HG03066 (cell line): Measurements from ENCODE around the gene RNPEPL1.
"Not testable (repeated sequence)": the region's sequence is repeated elsewhere in the genome, so short reads cannot be mapped to it uniquely, and the experiment has no call there.

ENCODE experiments used
- ATAC-seq: cut with Tn5 transposase; IDR thresholded peaks from one replicate; pipeline ENCODE4 v1.9.1; 2021; ENCODE audit warnings: low read depth; ENCODE audit not compliant: unreplicated experiment

The RNPEPL1 gene, protein sequence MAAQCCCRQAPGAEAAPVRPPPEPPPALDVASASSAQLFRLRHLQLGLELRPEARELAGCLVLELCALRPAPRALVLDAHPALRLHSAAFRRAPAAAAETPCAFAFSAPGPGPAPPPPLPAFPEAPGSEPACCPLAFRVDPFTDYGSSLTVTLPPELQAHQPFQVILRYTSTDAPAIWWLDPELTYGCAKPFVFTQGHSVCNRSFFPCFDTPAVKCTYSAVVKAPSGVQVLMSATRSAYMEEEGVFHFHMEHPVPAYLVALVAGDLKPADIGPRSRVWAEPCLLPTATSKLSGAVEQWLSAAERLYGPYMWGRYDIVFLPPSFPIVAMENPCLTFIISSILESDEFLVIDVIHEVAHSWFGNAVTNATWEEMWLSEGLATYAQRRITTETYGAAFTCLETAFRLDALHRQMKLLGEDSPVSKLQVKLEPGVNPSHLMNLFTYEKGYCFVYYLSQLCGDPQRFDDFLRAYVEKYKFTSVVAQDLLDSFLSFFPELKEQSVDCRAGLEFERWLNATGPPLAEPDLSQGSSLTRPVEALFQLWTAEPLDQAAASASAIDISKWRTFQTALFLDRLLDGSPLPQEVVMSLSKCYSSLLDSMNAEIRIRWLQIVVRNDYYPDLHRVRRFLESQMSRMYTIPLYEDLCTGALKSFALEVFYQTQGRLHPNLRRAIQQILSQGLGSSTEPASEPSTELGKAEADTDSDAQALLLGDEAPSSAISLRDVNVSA

DNA sequence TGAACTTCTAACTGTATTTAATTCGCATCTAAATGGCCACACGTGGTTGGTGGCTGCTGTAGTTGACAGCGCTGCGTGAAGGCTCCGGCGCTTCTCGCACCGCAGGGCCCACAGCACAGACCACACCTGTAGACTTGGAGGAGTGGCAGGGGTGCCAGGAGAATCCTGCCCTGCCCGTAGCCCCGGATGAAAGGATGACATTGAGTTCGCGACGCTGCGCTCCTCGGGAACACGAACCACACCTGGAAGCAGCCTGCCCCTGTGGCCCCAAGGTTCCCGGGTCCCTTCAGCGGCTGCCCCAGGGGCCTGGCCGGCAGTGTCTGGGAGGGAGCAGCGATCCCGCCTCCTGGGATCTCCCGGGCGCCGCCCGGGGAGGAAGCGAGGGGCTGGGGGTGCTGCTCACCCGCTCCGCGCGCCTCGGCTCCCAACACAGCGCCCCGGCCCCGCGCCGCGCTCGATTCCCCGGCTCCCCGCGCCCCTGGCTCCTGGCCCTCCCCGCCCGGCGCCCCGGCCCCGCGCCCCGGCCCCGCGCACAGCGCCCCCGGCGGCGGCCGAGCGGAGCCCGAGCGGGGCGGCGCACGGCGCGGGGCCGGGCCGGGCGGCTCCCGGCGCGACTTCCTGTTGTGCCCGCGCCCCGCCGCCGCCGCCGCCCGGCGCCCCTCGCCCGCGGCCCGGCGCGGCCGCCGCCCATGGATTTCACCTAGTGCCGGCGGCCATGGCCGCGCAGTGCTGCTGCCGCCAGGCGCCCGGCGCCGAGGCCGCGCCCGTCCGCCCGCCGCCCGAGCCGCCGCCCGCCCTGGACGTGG lies at the start of gene RNPEPL1:
Gene RNPEPL1, plus strand, starts transcription at position 613 of the 806 bp plus-strand sequence. Its CDS starts 103 bp downstream, at position 716.
- ATAC-seq, result no peak

DNA sequence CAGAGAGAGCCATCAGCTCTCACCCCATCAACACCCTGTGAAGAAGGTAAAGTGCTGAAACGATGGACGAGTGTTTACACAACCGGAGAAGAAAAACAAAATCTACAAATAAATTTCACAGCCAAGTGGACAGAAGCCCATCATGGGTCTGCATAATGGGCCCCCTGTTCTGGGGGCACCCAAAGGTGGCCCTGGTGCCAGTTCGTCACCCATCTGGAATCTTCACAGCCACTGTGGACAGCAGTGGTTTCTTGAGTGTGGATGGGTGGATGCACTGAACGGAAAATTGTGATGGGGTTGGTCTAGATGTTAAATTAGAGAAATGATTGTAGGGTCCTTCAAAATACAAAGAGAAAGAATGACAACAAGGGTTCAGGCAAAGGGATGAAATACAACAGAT lies 49.3 kb upstream of the RNPEPL1 start:
- ATAC-seq, result no peak

DNA sequence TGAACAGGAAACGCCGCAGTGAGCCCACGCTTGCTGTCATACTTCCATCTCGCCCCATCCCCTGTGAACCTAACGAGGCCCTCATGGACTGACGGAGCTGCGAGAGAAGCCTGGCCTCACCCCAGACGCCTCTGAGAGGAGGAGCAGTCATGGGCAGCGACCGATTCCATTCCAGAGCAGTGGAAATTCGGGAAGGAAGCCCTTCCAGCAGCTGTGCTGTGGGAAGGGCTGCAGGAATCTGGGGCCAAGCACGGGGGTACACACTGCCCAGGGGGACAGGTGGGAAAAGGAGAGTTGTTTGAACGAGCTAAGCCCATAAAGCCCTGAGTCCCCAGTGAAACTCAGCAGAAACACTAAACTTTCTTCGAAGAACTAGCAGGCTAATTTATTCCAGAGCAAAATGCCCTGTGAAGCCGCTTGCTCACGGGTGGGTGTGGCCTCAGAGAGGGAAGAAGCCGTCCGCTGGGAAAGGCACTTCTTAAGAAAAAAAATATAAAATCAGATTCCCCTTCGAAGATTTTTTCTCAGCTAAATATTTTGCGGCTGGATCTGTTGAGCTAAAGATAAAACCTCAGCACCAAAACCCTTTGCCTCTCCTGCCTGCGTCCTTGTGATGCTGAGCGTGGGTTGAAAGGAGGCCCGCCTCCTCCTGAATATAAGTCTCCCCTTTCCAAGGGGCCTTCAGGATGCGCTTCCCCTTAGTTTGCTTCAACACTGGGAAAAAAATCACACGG lies 48.7 kb upstream of the RNPEPL1 start:
- ATAC-seq, result no peak

DNA sequence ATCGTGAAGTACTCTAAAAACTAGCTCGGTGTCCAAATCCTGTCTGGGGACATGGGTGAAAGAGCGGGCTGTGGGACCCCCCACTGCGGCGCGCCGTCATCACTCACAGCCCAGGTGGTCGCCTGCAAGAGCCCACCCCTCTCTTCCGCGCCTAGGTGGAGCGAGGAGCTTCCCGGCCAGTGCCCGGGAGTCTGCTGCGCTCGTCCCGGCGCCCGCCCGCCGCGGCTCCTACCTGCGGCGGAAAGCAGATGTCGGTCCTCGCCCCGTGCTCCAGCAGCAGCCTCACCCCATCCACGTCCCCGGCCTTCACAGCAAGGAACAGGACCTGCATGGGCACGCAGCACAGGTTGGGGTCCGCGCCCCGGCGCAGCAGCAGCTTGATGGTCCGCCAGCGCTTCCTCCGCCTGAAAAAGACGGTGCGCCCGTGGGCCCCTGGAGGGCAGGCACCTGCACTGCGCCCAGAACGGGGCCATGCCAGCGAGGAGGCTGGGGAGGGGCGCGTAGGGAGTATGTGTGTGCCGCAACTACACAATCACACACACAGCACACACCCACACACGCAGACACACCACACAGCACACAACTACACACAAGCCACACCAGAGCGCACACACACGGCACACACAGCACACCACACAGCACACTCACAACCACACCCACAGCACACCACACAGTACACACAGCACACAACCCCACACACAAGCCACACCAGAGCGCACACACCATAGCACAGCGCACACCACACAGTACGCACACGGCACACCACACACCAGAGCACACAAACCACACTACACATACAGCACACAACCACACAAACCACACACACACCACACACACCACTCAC lies 47.9 kb upstream of the RNPEPL1 start:
- no peak for ATAC-seq

DNA sequence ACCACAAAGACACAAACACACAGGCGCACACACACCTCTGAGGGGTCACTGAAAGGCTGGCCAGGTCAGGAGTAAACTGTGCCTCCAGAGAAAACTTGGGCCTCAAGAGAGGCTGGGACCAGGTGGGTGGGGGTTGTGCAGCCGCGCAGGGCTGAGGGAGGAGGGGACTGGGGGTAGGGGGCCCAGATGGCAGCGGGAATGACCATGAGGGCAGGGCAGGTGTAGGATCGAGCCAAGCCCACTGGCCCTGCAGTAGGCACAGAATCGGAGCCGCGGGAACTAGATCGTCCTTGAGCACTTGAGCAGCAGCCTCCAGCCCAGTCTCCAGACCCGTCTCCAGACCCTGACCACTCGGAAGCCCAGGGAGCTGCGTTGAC lies 47.3 kb upstream of the RNPEPL1 start:
- ATAC-seq, result no peak

DNA sequence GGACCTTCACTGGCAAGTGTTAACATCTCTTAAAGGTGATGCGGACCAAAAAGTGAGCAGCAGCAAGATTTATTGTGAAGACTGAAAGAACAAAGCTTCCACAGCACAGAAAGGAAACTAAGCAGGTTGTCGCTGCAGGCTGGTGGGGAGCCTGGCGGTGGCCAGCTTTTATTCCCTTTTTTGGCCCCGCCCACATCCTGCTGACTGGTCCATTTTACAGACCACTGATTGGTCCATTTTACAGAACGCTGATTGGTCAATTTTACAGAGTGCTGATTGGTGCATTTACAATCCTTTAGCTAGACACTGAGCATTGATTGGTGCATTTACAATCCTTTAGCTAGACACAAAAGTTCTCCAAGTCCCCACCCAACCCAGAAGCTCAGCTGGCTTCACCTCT lies 46.4 kb upstream of the RNPEPL1 start:
- not testable (repeated sequence) for ATAC-seq

DNA sequence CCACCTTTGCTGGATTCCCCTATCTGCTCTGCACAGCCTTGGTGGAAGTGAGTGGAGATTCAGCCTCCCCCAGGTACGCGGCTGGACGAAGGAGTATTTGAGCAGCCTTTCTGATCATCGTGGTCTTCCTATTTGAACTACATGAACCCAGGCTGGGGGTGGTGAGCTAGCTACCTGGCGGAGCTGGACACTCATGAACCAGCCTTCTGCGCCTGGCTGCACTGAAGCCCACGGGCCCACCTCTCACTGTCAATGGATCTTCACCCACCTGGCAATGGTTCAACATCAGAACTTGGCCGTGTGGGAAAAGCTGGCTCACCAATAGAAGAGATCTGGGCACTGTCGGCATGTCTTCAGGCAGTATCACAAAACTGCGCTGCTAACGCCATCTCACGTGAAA lies 45.9 kb upstream of the RNPEPL1 start:
- ATAC-seq, result no peak

DNA sequence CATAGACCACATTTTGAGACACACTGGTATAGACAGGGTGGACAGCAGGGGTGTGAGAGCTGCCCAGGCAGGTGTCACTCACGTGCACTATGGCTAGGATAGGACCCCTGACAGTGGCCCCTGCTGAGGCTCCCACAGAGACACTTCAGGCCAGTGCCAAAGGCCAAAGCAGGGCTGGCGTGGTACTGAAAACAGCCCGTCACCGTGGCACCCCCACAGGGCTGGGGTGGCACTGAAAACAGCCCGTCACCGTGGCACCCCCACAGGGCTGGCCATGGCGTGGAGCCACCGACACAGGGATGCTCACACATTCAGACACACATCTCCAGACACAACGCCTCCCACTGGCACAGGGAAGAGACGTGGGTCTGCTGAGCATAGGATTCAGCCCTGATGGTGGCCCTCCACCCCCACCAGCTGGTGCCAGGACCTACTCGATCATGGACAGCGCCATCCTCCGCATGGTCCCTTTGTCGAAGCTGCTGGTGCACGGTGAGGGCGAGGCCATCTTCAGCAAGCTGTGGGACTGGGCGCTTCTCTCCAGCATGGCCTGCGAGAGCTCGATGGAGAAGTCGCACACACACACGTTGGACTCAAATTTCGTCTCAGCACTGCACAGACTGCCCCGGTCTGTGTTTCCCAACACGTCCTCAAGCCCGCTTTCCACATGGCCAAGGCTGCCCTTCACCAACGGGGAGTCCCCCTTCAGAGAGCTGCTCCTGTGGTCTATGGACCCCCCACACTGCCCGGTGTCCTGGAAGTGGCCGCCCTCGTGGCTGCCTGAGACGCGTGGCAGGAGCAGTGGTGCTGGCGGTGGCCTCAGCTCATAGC lies 44.6 kb upstream of the RNPEPL1 start:
- no peak for ATAC-seq

DNA sequence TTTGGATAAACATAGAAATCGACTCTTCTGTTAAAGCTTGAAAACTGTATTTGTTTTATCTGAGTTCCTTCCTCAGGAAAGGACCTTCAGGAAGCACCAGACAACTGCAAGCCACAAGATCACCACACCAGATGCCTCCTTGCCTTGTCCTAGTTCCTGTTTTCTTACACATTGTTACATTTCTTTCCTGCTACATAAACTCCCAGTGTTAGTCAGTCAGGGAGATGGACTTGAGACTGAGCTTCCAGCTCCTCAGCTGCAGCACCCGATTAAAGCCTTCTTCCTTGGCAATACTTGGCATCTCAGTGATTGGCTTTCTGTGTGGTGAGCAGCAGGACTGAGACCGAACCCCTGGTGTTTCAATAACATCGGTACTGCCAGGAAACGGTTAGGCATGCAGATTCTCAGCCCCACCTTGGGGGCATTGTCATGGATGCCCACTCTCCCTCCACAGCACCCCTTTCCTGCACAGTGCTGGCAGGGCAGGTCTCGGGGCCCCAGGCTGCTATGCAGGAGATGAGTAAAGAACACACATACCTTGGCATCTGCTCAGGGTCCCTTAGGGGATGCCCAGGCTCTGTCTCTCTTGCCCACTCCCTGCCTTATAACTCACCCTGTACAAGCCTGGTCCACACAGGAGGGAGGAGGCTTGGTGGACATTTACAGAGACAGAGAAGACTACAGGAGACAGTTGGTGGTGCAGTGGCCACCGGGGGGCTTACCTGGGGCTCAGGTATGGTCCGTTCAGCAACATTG lies 43.1 kb upstream of the RNPEPL1 start:
- ATAC-seq, result no peak

DNA sequence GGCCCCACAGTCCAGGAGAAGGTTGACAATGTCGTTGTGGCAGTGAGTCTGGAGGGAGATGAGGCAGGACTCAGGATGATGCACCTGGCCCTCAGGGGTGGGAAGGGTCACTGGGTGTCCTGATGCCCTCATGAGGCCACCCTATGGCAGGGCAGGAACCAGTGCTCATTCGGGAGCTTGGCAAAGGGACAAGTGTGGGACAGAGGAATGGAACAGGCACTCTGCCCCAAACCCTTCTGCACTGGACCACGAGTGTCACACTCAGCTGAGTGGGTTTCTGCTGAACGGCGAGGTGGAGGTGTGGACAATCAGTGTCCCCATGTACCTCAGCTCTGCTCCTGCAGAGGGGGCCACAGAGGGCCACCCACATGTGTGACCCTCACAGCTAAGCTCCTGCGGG lies 42.5 kb upstream of the RNPEPL1 start:
- no peak for ATAC-seq

DNA sequence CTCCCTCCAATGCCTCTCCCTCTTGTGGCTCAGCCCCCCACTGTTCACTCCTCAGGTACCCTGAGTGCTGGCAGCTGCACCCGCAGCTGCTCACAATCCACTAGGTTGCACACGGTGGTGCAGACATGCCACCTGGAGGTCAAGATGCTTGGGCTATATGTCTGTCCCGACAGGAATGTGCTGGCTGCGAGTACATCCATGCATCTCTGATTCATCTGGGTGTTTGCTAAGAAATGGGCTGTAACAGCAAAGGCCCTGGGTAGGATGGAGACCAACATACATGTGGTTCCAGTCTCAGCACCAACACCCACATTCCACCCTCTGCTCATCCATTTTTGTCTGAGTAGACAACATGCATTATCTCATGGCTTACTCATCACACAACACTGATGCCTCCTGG lies 41.8 kb upstream of the RNPEPL1 start:
- no peak for ATAC-seq

DNA sequence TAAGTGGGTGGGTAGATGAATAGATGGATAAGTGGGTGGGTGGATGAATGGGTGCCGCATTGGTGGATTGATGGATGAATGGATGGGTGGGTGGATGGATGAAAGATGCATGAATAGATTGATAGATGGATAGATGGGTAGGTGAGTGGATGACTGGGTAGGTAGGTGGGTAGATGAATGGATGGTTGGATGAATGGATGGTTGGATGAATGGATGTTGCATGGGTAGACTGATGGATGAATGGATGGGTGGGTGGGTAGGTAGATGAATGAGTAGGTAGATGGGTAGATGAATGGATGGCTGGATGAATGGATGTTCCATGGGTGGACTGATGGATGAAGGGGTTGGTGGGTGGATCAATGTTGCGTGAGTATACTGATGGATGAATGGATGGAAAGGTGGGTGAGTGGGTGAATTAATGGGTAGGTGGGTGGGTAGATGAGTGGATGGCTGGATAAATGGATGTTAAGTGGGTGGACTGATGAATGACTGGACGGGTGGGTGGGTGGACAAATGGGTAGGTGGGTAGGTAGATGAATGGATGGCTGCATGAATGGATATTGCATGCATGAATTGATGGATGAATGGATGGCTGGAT lies 41.0 kb upstream of the RNPEPL1 start:
- no peak for ATAC-seq

DNA sequence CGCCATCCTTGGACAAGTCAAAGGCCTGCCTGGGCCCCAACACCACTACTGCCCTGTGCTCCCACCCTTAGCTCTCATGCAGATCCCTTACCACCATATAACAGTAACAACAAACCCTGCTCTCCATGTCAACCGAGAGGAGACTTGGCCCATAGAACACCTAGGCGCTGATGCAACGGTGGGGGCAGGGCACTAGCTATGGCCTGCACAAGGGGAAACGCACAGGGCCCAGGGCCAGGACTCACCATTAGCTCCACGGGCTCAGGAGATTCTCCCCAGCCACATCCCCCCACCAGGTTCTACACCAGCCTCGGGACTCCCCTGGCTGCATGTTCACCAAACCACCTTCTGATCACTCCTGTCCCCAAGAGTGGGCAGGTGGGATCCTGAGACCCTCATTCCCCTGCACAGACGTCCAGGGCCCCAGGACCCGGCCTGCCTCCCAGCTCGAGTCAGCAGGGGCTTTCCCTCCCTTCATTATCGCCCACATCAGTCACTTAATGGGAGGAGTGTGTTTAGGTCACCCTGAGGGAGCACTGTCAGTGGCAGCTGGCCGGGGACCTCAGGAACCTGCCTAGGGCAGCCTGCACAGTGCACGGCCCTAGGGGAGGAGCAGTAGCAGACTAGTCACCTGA lies 39.8 kb upstream of the RNPEPL1 start:
- no peak for ATAC-seq

DNA sequence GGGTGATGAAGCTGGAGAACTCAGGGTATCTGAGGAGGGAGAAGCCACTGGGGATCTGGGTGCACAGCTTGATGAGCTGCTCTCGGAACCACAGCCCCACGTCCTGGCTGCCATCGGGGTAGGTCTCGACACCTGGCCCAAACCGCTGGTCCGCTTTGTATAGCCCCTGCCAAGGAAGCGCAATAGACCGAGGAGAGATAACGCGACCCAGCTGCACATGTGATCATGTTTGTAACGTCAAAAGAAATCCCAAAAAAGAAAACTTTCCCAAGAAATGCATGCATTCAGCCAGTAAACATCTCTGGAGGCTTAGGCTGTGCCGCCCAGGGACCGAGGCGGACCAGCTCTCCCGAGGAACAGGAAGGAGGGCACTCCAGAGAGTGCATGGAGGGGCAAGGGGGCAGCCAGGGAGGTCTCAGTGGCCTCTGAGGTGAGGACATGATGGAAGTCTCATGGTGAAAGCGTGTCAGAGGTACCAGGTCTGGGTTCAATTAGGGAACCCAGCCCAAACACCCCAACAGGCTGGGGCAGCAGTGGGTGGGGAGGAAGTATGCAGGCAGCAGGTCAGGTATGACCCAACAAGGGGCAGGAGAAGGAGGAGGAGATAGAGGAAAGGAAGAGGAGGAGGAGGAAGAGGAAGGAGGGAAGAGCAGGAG lies 38.8 kb upstream of the RNPEPL1 start:
- no peak for ATAC-seq

DNA sequence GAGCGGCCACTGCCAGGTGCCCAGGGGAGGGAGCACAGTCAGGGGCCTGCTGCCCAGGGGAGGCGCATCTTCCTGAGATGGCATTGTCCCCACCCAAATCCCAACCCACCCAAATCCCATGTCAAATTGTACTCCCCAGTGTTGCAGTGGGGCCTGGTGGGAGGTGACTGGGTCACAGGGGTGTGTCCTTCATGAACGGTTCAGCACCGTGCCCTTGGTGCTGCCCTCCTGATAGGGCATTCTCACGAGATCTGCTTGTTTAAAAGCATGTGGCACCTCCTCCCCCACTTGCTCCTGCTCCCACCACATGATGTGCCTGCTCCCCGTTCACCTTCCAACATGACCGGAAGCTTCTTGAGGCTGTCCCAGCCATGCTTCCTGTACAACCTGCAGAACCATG lies 38.1 kb upstream of the RNPEPL1 start:
- no peak for ATAC-seq

DNA sequence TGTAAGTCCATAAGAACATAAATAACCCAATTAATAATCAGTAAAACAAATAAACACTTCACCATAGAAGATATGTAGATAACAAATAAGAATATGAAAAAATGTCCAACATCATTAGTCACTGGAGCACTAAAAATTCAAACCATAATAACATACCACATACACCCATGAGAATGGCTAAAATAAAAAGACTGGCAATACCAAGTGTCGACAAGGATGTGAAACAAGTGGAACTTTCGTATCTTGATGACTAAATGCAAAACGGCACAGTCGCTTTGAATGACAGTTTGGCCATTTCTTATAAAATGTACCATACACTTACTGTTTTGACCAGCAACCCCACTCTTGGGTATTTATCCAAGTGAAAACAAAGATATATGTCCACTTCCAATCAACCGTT lies 37.2 kb upstream of the RNPEPL1 start:
- no peak for ATAC-seq
